ENCODE data around the gene WDR70.
"Not testable (repeated sequence)": the region's sequence is repeated elsewhere in the genome, so short reads cannot be mapped to it uniquely, and the experiment has no call there.

WDR70 gene

DNA sequence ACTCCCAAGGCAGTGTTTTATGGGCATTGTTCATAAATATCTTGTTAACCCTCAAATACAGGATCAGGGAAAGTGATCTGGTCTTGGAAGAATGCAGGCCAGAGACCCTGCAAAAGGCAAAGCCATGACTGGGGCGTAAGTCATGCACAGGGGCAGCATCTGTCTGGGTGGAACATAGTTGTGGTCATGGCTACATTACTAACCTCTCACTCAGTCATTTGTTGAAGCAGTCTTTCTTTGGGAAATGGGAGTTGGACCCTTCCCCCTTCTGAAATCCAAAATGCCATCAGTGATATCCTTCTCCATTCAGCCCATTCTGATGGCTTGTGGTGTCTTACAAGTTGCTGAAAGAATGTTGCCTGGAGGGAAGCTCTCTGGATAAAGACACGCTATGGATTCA, 392.6 kb downstream of the WDR70 start:
- no peak for DNase-seq

DNA sequence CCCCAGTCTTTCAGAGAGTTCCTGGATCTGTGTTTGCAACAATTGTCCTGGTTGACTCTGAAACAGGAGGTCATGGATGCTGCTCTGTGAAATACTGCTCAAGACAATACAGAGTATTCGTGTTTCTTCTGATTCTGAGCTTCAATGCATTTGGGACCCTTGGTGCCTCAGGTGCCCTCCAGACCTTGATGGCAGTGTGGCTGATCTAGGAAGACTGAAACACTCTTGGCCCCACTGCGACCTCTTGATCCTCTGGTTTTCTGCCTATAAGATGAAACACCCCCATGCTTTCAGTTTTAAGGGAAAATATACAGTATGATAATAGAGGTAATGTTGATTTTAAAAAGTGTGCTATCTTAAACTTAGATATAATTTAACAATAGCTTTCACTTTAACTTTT, 393.1 kb downstream of the WDR70 start:
- DNase-seq = no peak

DNA sequence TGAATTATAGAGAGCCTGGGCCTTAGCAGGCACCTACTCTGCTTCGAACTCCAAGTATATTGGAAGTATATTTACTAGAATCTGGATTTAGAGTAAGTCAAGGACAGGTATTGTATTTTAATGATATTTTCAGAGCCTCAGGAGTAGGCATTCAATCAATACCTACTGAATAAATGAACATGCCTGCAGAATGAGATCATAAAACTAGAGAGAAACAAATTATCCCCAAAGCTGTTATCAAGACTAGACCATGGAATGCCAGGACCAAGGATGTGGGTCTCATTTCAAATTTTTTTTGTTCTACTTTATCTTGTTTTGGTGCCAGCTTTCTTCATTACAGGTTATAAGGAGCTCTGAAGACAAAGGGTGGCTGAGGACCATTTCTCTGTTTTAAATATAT, 394.7 kb downstream of the WDR70 start:
- no peak for DNase-seq

DNA sequence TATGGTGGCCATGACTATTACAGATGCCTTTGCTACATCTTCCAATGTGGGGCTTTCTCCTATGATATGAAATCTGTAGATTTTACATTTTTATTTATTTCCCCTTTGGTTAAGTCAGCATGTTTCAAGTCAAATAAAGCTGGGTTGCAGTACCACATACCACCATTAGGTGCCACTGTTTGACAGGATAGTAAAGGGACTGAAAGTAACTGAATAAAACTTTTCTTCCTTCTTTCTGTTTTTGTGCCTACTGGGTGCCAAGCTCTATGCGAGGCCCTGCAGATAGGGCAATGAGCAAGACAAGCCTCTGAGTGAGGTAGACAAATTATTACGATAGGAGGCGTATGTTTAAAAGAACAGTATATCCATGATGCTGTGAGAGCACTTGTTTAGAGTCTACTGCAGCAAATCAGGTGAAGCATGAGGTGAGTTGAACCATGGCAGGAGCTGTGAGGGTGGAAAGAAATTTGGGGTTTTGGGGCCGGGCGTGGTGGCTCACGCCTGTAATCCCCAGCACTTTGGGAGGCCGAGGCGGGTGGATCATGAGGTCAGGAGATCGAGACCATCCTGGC, 395.9 kb downstream of the WDR70 start:
- DNase-seq = no peak

DNA sequence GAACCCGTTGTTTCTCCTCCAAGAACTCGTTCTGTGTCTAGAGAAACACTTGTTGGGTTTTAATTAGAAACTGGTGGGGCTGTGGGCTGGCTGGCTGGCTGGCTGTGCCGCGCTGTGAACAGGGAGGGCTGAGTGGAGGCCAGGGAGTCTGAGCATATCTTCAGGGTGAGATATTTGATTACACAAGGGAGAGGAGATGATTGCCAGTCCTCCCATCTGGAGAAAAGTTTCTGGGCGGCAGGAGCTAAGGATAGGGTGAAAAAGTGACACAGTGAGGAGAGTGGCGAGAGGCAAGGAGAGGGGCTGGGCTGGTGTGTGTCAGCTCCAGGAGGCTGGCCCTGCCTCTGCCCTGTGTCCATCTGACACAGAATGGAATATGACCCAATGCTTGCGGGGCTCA, 397.7 kb downstream of the WDR70 start:
- DNase-seq = no peak

DNA sequence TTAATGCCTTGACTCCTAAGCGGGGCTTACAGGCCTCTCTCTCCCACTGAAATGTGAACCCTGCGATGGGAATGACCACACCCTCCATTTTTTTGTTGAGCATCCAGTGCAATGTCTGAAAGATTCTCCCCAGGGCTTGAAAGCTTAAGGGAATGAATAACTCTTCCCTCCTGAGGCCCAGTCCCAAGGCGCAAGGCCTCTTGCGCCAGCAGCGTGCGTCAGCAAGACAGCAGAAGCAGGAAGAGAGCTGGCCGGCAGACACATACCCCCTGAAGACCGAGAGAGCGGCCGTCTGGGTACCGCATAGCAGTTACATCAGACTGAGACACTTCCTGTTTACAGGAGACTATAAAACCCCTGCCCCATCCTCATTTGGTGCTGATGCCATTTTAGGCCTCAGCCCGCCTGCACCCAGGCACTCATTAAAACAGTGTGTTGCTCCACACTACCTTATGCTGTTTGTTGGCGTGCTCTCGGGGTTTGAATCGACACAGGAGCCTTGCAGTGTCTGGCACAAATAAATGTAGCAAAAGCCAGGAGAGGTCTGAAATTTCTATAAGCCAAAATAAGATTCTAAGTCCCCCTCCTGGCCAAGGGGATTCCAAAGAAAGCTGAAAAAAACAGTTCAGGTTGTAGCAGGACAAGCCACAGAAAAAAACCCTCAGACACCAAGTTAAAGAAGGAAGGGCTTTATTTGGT, 398.5 kb downstream of the WDR70 start:
- no peak for DNase-seq

DNA sequence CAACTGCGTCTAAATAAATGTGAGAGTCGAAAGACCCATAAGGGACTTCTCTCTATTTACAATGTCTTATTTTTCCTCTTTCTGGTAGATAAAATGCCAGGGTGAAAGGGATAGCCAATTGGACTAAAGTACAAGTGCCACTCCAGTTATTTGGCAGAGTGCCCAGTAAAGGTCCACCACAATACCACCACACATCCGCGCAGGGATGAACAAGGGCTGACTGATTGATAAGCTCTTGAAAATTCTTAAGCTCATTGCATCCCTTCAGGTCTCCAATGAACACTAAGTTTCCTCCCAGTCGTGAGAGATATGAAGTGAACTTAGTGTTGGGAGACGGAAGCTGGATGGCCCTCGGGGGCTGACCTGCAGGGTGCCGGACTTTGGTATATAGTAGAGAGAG, 402.3 kb downstream of the WDR70 start:
- not testable (repeated sequence) for DNase-seq

DNA sequence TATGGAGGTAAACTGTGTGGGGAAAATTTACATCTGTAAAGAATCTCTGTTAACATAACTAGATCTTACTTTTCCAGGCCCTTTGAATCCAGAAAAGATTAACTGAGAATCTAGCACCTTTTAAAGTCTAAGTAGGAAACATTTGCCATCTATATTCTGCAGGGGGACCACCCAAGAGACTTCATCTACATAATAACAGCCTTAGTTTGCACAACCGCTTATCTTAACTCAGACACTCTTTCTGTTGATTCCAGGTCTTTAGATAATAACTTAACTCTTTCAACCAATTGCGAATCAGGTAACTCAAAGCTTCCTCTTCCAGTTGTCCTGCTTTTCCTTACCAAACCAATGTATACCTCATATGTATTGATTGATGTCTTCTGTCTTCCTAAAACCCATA, 407.3 kb downstream of the WDR70 start:
- DNase-seq = no peak

DNA sequence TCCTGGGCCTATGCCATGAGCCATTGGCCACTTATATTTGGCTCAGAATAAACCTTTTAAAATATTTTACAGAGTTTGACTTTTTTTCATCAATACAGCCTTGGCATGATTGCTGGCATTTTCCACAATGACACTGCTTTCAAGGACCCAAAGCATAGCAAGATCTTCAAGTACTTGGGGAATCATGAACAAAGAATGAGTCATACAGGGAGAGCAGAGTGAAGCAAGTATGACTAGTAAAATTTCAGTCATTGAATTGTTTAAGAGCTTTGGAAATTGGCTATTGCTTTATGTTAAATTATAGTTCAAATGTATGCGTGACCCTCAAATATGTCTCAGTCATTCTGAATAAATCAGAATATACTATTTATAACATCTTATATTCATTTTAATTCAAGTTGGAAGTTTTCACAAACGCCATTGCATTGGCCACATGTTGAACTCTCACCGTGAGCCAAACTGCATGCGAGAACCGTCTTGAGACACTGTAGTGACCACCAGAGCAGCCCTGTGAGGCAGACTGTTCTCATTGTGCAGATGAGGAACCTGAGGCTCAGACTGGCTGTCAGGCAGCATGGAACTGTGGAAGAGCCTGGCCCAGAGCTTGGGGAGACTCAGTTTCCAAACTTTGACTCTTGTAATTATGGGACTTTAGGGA, 407.9 kb downstream of the WDR70 start:
- DNase-seq = no peak

DNA sequence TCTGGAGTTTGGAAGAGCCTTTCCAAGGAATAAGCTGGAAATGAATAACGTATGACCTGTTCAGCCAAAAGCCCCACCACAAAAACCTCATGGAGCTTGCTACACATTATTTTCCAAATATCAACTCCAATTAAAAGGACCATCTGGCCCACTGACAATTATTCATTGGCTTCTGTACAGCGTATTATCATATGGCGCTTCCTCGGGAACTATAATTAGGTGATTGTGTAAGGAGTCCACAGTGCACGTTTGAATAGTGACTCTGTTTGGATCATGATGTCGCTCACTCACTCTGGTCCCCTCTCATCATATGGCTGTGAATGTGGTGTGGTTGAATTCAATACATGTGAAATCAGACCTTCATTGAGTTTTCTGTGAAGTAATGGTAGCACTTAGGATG, 408.6 kb downstream of the WDR70 start:
- no peak for DNase-seq

DNA sequence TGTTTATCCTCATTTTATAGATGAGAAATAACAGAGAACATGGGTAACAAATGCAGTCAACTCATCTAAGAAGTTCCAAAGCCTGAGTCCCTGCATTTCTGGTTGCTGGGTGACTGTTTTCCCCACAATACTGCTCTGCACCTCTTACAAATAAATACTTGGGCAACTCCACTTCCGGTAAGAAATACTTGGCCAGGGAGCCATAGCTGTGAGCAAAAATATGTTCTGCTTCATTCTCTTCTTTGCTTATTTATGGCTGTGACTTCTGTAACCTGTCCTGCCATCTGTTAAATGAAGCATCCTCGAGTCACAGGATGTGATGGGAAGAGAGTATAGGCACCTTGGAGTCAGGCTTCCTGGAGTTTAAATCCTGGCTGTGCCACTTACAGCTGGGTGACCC, 410.9 kb downstream of the WDR70 start:
- no peak for DNase-seq

DNA sequence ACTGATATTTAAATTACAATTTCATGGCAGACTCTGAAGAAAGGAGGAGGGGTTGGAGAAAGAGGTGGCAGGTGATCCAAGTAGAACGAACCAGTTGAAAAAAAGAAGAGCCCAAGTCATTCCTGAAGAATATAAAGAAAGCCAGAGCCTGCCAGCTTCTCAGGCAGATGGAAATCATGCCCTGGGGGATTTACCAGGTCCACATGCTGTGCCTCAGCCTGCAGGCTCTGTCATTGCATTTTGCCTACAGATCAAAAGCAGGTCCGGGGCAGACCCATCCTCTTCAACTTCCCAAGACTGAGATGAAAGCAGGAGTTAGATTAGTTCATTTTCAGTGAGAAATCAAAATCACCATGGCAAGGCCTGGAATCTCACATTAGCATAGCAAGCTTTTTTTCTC, 412.2 kb downstream of the WDR70 start:
- DNase-seq = no peak

DNA sequence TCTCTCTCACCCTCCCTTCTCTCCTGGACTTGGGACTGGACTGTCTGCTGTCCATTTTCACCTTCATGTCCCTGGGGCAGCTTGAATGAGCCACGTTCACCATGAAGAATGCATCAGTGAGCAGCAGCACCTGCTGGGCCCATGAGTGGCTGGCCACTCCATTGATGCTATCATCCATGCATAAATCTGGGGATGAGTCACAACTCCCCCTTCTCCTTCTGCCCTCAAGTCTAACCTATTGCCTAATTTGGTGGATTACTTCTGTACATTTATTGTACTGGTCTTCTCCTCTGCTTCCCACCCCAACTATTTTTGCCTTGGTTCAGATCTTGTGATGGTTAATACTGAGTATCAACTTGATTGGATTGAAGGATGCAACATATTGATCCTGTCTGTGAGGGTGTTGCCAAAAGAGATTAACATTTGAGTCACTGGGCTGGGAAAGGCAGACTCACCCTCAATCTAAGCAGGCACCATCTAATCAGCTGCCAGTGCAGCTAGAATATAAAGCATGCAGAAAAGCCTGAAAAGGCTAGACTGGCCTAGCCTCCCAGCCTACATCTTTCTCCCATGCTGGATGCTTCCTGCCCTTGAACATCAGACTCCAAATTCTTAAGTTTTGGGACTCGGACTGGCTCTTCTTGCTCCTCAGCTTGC, 414.0 kb downstream of the WDR70 start:
- DNase-seq = no peak

DNA sequence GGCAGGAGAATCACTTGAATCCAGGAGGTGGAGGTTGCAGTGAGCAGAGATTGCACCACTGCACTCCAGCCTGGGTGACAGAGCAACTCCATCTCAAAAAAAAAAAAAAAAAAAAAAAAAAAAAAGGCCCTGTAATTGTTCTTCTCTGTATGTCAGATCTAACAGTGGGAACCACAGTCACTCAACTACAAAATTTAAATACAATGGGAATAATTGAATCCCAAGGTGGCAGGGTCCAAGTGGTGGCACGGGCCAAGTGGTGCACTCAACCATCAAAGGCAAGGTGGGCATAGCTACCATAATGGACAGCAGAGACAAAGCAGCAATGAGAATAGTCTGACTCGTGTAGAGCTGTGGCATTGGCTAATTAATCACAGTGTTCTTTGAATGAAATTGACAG, 416.2 kb downstream of the WDR70 start:
- DNase-seq = not testable (repeated sequence)

DNA sequence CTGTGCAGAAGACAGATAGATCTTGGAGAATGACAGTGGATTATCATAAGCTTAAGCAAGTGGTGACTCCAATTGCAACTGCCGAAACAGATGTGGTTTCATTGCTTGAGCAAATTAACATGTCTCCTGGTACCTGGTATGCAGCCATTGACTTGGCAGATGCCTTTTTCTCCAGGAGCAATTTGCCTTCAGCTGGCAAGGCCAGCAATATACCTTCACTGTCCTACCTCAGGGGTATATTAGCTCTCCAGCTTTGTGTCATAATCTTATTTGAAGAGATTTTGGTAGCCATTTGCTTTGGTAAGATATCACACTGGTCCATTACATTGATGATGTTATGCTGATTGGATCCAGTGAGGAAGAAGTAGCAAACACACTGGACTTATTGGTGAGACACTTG, 417.3 kb downstream of the WDR70 start:
- DNase-seq = not testable (repeated sequence)

DNA sequence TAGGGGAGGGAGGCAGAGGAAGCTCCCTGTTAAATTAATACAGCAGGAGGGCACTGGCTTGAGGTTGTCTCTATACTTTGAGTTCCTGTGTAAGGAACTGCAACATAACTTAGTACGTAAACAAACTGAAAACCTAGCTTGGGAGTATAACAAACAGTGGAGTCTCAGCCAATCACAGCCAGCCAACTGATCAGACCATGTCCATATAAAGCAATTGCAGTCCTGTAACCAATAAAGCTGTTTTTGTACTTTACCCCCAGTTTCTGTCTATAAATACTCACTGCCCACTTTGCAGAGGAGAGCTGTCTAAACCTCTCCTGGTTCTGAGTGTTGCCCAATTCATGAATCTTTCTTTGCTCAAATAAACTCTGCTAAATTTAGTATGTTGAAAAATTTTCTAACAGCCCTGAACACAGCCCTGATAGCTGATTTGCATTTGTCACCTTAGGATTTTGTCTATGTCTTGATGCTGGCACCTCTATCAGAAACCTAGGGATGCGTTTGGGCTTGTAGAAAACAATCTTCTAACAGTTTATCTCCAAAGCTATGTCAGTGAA, 420.8 kb downstream of the WDR70 start:
- DNase-seq = no peak

DNA sequence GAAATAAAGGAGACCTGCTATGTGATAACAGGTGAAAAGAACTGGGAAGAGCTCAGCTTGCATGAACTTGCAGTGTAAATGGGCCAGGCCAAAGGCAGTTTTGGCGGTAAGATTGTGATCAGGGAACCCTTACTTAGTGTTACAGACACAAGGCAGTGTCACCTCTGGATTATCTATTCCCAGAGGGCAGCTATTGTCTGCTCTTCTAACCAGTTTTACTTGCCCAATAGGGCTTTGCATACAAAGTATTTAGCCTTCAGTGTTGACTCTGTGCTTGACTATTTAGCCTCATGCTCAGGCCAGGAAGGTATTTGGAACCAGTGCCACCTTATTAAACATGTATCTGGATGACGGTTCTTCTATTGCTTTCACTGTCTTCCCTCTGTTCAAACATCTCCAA, 422.4 kb downstream of the WDR70 start:
- no peak for DNase-seq

All from NCI-H774 (cell line).